ENCODE data around the gene TXN2.

DNA sequence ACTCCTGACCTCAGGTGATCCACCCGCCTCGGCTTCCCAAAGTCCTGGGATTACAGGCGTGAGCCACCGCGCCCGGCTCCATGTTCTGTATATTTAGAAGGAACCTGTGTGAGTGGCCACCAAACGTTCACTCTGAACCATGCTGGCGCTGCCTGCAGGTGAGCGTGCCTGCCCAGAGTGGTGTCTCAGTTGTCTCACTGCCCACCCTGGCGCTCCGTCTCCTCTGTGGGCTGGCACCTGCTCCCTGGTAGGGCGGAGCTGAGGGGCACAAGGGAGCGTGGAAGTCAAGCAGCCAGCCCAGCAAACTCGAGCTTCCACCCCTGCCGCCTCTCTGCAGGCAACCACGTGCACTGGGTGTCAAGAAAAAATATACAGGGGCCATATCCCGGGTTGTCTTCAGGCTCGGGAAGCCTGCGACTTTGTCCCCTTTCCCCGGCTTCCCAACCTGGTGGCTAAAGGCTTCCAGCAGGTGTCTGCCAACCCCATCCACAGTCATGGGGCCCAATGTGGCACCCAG is 16.7 kb downstream of the TXN2 start:
- no peak for TF ChIP-seq POLR2AphosphoS5 (IDR thresholded peaks at IDR 0.05; ENCODE audit: low read depth, low read length)
- no peak for TF ChIP-seq POLR2A (IDR thresholded peaks at IDR 0.05; ENCODE audit: low read depth, low read length)
- TF ChIP-seq TAF1 (IDR thresholded peaks at IDR 0.05; ENCODE audit: low read depth, low read length) = no peak
- no peak for TF ChIP-seq POU2F2 (IDR thresholded peaks at IDR 0.05; ENCODE audit: low read depth, low read length)
